ENCODE data around the gene FBN1. TPM values are rescaled to one million over a fixed set of nuclear protein-coding genes. Genes with fewer than 3 reads are reported as not detected.

FBN1 gene
- total RNA-seq, 4 donors from 2014 or later = 113 to 147 (median 120) TPM

- WGBS, 2 donors = 47% methylated on average over 2 of the region's 2 CpGs
- Histone ChIP-seq H3K9me3 (no peaks in the 10 kb centered on the region), H3K4me1 (peaks cover 4 to 13% of the 10 kb centered on the region in 2 donors), H3K27ac (peak overlapping the region in 2 of 3 donors; percentile 30 to 36), H3K27me3 (no peaks in the 10 kb centered on the region), H3K4me3 (replicated peaks in 1 of 3) (no peak overlapping the region), H3K36me3 (peaks cover 0 to 17% of the 10 kb centered on the region in 2 donors)
- DNase-seq = peak; percentile 48 to 54
- TF ChIP-seq POLR2A (IDR thresholded peaks at IDR 0.05) = no peak
- peak in 5 of 6 experiments; percentile 46 to 75 (median 67) for TF ChIP-seq CTCF (IDR thresholded peaks at IDR 0.05)
- intact Hi-C loops (cut with DNase I) = loop anchor here (10.0 kb wide), 1 partner anchor 137 kb away; the partner anchor contains the start of gene FBN1
Measured at GRCh38 chr15:48507416-48508065, 138.0 kb downstream of the FBN1 start.

GRCh38 chr15:48505067-48505466 lies 140.4 kb downstream of the FBN1 start:
- H3K36me3 ChIP-seq = peaks cover 0 to 14% of the 10 kb centered on the region in 2 donors
- WGBS, 2 donors = 91 to 93% methylated on average over 3 of the region's 3 CpGs
- intact Hi-C loops (cut with DNase I) = loop anchor here (10.0 kb wide), 1 partner anchor 140 kb away; the partner anchor contains the start of gene FBN1

GRCh38 chr15:48501208-48501607 lies 144.3 kb downstream of the FBN1 start:
- 41 to 44% methylated on average over 1 of the region's 1 CpG for WGBS, 2 donors
- H3K9me3 ChIP-seq = no peaks in the 10 kb centered on the region
- H3K27me3 ChIP-seq = no peaks in the 10 kb centered on the region
- H3K4me1 ChIP-seq = peaks cover 0 to 8% of the 10 kb centered on the region in 2 donors
- peaks cover 0 to 24% of the 10 kb centered on the region in 2 donors for H3K36me3 ChIP-seq
- peak overlapping the region in 1 of 3 donors; percentile 13 for H3K27ac ChIP-seq
- no peak for TF ChIP-seq POLR2A (IDR thresholded peaks at IDR 0.05)
- TF ChIP-seq CTCF (IDR thresholded peaks at IDR 0.05) = no peak
- no peak overlapping the region for H3K4me3 ChIP-seq (replicated peaks in 1 of 3)
- DNase-seq = peak; percentile 63 to 74
- intact Hi-C loops (cut with DNase I) = loop anchor here (10.0 kb wide), 1 partner anchor 144 kb away; the partner anchor contains the start of gene FBN1

More at GRCh38 chr15:48505067-48505466, 140.4 kb downstream of the FBN1 start:
- no peaks in the 10 kb centered on the region for H3K27me3 ChIP-seq
- no peak overlapping the region for H3K4me3 ChIP-seq (replicated peaks in 1 of 3)
- H3K27ac ChIP-seq = no peak overlapping the region
- peaks cover 13% of the 10 kb centered on the region in 2 donors for H3K4me1 ChIP-seq
- TF ChIP-seq CTCF (IDR thresholded peaks at IDR 0.05) (no peak), POLR2A (IDR thresholded peaks at IDR 0.05) (no peak)
- no peak for DNase-seq
- no peaks in the 10 kb centered on the region for H3K9me3 ChIP-seq

GRCh38 chr15:48500595-48500994 lies 144.9 kb downstream of the FBN1 start:
- peaks cover 0 to 8% of the 10 kb centered on the region in 2 donors for H3K4me1 ChIP-seq
- H3K27me3 ChIP-seq = no peaks in the 10 kb centered on the region
- H3K9me3 ChIP-seq = no peaks in the 10 kb centered on the region
- peaks cover 0 to 25% of the 10 kb centered on the region in 2 donors for H3K36me3 ChIP-seq
- no peak overlapping the region for H3K4me3 ChIP-seq (replicated peaks in 1 of 3)
- no peak overlapping the region for H3K27ac ChIP-seq
- 91 to 95% methylated on average over 4 of the region's 4 CpGs for WGBS, 2 donors
- intact Hi-C loops (cut with DNase I) = loop anchor here (10.0 kb wide), 1 partner anchor 144 kb away; the partner anchor contains the start of gene FBN1
- TF ChIP-seq CTCF (IDR thresholded peaks at IDR 0.05) = no peak
- no peak for TF ChIP-seq POLR2A (IDR thresholded peaks at IDR 0.05)
- DNase-seq = no peak

GRCh38 chr15:48499978-48500377 lies 145.5 kb downstream of the FBN1 start:
- peaks cover 2 to 29% of the 10 kb centered on the region in 2 donors for H3K36me3 ChIP-seq
- intact Hi-C loops (cut with DNase I) = loop anchor here (10.0 kb wide), 1 partner anchor 145 kb away; the partner anchor contains the start of gene FBN1
- no peak for DNase-seq
- no peaks in the 10 kb centered on the region for H3K9me3 ChIP-seq
- H3K27me3 ChIP-seq = no peaks in the 10 kb centered on the region
- H3K27ac ChIP-seq = no peak overlapping the region
- H3K4me1 ChIP-seq = peaks cover 0 to 8% of the 10 kb centered on the region in 2 donors
- H3K4me3 ChIP-seq (replicated peaks in 1 of 3) = no peak overlapping the region
- TF ChIP-seq CTCF (IDR thresholded peaks at IDR 0.05) (no peak), POLR2A (IDR thresholded peaks at IDR 0.05) (no peak)

All from thyroid gland (tissue), 4 donors.